Parathyroid adenoma (tissue), 2 donors: ENCODE measurements around the gene OR52I1.

Source experiments
- H2AFZ ChIP-seq: fragments of 300-600 bp; sonication (generic); one replicate; pipeline ENCODE4 v1.7.0; 2017; ENCODE audit warnings: antibody characterized with exemption, mild to moderate bottlenecking
- H3K27ac ChIP-seq: fragments of 300-600 bp; sonication (generic); one replicate; pipeline ENCODE4 v1.7.0; 2017
- H3K27me3 ChIP-seq: fragments of 300-600 bp; sonication (generic); one replicate; pipeline ENCODE4 v1.7.0; 2017; ENCODE audit warnings: low read length; ENCODE audit not compliant: control insufficient read depth, insufficient read depth
- H3K36me3 ChIP-seq: fragments of 300-600 bp; sonication (generic); one replicate; pipeline ENCODE4 v1.7.0; 2017; ENCODE audit warnings: low read length; ENCODE audit not compliant: control insufficient read depth, insufficient read depth
- H3K4me1 ChIP-seq: fragments of 300-600 bp; sonication (generic); one replicate; pipeline ENCODE4 v1.7.0; 2017; ENCODE audit warnings: control low read depth
- H3K4me2 ChIP-seq: fragments of 300-600 bp; sonication (generic); one replicate; pipeline ENCODE4 v1.7.0; 2017; ENCODE audit warnings: low read length
- H3K4me3 ChIP-seq: fragments of 300-600 bp; sonication (generic); one replicate; pipeline ENCODE4 v1.7.0; 2017; ENCODE audit warnings: low read depth, low read length
- H3K79me2 ChIP-seq: fragments of 300-600 bp; sonication (generic); one replicate; pipeline ENCODE4 v1.7.0; 2017; ENCODE audit warnings: control low read depth
- H3K9ac ChIP-seq: fragments of 300-600 bp; sonication (generic); one replicate; pipeline ENCODE4 v1.7.0; 2017; ENCODE audit warnings: mild to moderate bottlenecking
- H3K9me3 ChIP-seq: fragments of 300-600 bp; sonication (generic); one replicate; pipeline ENCODE4 v1.7.0; 2017; ENCODE audit warnings: low read length; ENCODE audit not compliant: control insufficient read depth
- CTCF ChIP-seq: fragments of 300-600 bp; sonication (generic); IDR thresholded peaks from one replicate; pipeline ENCODE4 v1.7.0; 2017; ENCODE audit warnings: antibody characterized with exemption, mild to moderate bottlenecking
- donor health status: primary hyperparathyroidism.

OR52I1 gene

GRCh38 chr11:4626207-4627099 lies 32.6 kb downstream of the OR52I1 start:
- no peaks in the 10 kb centered on the region for H3K36me3 ChIP-seq
- H3K4me2 ChIP-seq: no peak overlapping the region
- no peak overlapping the region for H2AFZ ChIP-seq
- H3K4me1 ChIP-seq: no peaks in the 10 kb centered on the region
- H3K27ac ChIP-seq: no peak overlapping the region
- H3K79me2 ChIP-seq: no peaks in the 10 kb centered on the region
- no peaks in the 10 kb centered on the region for H3K9me3 ChIP-seq
- TF ChIP-seq CTCF: no peak
- H3K27me3 ChIP-seq: no peaks in the 10 kb centered on the region
- H3K9ac ChIP-seq: no peak overlapping the region
- no peak overlapping the region for H3K4me3 ChIP-seq

- H3K27ac ChIP-seq: no peak overlapping the region
- TF ChIP-seq CTCF: no peak
- H3K9ac ChIP-seq: no peak overlapping the region
- H3K4me3 ChIP-seq: no peak overlapping the region
- no peak overlapping the region for H3K4me2 ChIP-seq
- no peaks in the 10 kb centered on the region for H3K27me3 ChIP-seq
- H3K36me3 ChIP-seq: no peaks in the 10 kb centered on the region
- no peaks in the 10 kb centered on the region for H3K79me2 ChIP-seq
- no peaks in the 10 kb centered on the region for H3K9me3 ChIP-seq
- H2AFZ ChIP-seq: no peak overlapping the region
- no peaks in the 10 kb centered on the region for H3K4me1 ChIP-seq
Observed at GRCh38 chr11:4636136-4636535, 42.3 kb downstream of the OR52I1 start.

GRCh38 chr11:4636962-4637661 lies 43.3 kb downstream of the OR52I1 start, which contains the start of gene OR51D1:
Gene OR51D1 (plus strand): TSS chr11:4637477. CDS start chr11:4639791, 2,314 bp downstream.
- Histone ChIP-seq H2AFZ (peak within 1 kb of the TSS; percentile 58), H3K4me3 (no peak within 1 kb of the TSS), H3K4me2 (no peak within 1 kb of the TSS), H3K79me2 (no peaks in the 10 kb centered on the region), H3K9ac (no peak within 1 kb of the TSS), H3K27ac (no peak within 1 kb of the TSS), H3K4me1 (no peaks in the 10 kb centered on the region), H3K9me3 (no peaks in the 10 kb centered on the region), H3K27me3 (no peaks in the 10 kb centered on the region), H3K36me3 (no peaks in the 10 kb centered on the region)
- peak; percentile 64 for TF ChIP-seq CTCF

GRCh38 chr11:4637662-4638047 lies 43.8 kb downstream of the OR52I1 start:
- no peaks in the 10 kb centered on the region for H3K4me1 ChIP-seq
- no peak overlapping the region for H3K27ac ChIP-seq
- no peak overlapping the region for H3K9ac ChIP-seq
- H3K4me2 ChIP-seq: no peak overlapping the region
- no peak overlapping the region for H2AFZ ChIP-seq
- no peak overlapping the region for H3K4me3 ChIP-seq
- H3K27me3 ChIP-seq: no peaks in the 10 kb centered on the region
- H3K79me2 ChIP-seq: no peaks in the 10 kb centered on the region
- TF ChIP-seq CTCF: no peak
- no peaks in the 10 kb centered on the region for H3K36me3 ChIP-seq
- H3K9me3 ChIP-seq: no peaks in the 10 kb centered on the region
